Stimulated activated CD4-positive, alpha-beta T cell treated with anti-CD3 and anti-CD28 coated beads, Interleukin-4, amount 100 ng/mL, for 1 hour (primary cell): ENCODE measurements around the gene ARL9.
"Not testable (repeated sequence)": the region's sequence is repeated elsewhere in the genome, so short reads cannot be mapped to it uniquely, and the experiment has no call there.

ENCODE experiments used
- DNase-seq: peaks from one replicate; pipeline ENCODE4 v3.0.0-alpha.2; 2020

ARL9 gene

DNA sequence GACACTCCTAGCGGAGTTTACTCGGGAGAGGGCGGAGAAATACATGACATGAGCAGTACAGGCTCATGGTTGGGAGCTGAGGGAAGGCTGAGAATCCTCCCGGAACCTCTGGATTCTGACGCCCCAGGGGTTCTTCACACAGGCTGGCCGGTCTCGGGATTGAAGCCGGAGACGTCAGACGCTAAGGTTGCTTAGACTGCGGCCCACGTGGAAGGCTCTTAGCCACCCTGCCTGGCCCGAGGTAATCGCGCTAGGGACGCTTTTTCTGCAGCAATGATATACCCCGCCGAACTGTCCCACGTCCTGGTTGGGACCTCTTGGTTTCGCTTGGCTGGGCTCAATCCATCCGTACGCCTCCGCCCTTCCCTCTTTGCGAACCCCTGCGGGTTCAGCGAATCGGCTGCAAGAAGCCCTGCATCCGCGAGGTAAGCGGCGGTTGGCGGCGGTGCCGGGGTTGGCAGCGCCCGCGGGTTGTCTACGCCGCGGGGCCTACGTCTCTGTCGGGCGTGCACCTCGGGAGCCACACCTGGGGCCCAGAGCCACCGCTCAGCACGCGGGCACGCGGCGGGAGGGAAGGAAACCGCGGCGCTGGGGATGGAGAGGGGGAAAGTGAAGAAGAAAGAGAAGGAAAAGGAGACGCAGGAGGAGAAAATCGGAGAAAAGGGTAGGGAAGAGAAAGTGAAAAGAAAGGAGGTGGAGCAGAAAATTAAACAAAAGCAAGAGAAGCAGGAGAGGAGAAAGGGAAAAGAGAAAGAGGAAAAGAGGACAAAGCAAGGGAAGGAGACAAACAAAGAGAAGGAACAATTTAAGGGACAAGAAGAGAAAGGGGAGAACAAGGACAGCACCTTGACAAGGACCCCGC, at the start of gene ARL9:
Gene ARL9 (plus strand): TSS at position 523 of the 862 bp plus-strand sequence. CDS start 72 bp downstream, at position 595.
- DNase-seq: peak; percentile 63

GRCh38 chr4:56460085-56460484, 45.5 kb upstream of the ARL9 start:
- no peak for DNase-seq

DNA sequence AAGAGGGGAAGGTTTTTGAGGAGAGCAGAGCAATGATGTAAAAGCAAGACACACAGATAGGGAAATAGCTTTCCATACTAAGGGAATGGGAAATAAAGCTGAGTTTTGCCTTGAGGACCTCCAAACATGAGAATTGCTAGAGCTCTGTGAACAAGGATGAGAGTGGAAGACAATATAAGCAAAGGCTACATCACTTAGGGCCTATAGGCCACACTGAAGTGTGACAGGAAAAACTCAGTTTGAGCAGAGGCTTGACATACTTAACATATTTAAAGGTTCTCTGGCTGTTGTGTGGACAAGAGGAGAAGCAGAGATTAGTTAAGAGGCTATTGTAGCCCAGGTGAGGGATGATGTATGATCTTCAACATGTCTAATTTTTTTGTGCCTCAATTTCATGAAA, 43.4 kb upstream of the ARL9 start:
- no peak for DNase-seq

GRCh38 chr4:56463711-56464110, 41.9 kb upstream of the ARL9 start:
- no peak for DNase-seq

GRCh38 chr4:56464581-56464980, 41.0 kb upstream of the ARL9 start:
- no peak for DNase-seq

DNA sequence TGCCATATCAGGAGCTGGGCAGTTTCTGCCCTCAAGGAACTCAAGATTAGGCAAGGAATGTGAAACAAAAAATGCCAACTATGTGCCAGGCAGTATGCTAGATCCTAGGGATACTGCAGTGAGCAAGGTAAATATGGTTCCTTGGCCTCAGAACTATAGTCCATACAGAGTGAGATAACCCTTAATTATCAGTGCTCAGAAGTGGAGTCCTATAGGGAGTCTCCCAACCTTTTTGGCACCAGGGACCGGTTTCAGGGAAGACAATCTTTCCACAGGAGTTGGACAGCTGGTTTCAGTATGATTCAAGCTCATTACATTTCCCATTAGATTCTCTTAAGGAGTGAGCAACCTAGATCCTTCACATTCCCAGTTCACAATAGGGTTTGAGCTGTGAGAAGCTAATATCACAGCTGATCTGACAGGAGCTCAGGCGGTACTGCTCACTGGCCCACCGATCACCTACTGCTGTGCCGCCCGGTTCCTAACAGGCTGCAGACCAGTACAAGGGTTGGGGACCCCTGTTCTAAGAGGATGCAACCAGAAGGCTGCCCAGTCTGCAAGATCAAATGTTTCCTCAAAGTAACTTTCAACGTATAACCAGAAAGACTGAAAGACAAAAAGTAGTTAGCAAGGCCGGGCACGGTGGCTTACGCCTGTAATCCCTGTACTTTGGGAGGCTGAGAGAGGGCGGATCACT, 39.8 kb upstream of the ARL9 start:
- no peak for DNase-seq

DNA sequence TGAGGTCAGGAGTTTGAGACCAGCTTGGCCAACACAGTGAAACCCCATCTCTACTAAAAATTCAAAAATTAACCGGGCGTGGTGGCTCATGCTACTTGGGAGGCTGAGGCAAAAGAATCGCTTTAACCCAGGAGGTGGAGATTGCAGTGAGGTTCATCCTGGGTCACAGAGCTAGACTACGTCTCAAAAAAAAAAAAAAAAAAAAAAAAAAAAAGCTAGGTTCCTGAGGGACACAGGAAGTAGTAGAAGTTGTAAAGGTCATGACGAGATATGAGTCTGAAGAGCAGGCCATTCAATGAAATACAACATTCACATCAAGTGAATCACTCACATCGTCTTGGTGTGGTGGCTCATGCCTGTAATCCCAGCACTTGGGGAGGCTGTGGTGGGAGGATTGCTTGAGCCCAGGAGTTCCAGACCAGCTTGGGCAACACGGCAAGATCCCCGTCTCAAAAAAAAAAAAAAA, 39.3 kb upstream of the ARL9 start:
- not testable (repeated sequence) for DNase-seq

DNA sequence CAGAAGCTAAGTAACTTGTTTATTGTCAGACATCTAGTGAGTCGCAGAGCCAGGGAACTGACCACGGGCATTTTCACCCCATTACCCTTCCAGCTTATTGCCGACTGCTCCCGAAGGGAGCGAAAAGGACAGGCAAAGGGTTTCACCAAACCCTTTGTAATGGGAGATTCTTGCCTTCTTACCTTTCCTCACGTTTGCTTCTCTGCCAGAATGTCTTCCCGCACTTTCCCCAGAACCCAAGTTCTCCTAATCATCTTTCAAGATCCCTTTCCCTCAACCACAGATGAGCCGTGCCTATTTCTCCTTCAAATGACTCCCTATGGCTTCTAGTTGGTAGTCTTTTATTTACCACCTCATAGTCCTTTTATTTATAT, 38.7 kb upstream of the ARL9 start:
- no peak for DNase-seq

DNA sequence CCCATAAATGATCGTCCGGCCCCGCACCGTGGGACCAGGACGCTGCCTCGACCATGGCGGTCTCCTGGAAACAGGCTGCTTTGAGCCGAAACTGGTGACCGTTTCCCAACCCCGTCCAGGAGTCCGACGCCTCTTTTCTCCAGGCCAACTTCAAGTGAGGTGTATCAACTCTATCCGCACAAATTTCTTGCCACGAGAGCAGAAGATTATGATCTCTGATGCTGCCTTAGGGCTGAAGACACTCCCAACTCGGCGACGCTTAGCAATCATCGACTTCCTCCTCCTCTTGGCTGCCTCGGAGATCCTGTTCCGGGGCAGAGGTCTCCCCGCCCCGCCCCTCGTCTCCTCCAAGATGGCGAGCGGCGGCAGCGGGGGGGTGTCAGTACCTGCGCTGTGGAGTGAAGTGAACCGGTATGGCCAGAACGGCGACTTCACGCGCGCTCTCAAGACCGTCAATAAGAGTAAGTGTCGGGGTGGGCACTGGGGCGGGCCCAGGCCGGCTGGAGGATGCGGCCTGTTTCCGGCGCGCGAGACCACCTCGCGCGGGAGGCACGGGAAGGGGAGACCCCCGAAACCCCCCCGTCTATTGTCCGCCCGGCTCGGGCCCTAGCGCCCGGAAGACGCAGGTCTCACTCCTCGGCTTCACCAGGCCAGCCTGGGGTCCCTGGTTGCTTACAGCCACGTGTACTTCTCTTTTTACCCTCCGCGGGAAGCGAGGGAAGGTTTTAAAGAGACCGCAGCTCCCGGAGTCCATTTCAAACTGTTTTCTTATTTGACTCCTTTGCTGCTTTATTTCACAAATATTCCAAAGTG, 38.1 kb upstream of the ARL9 start, which contains the start of gene SRP72:
Gene SRP72 (plus strand): TSS at position 334 of the 813 bp plus-strand sequence. CDS start 19 bp downstream, at position 353.
- DNase-seq: peak; percentile 90

DNA sequence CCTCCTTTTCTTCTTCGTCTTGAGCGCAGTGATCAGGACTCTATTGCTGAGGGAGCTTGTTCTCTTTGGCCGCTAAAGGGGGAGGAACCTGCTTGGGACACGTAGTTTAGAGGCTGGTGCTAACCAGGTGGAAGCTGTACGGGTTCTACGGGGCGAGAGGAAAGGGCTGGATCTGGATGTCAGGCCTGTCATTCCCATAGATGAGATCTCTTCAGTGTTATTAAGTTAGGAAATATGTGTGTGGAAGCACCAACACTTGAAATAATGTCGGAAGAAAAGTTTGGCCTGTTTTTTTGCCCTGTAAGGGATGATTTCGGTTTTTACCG, 37.5 kb upstream of the ARL9 start:
- peak; percentile 13 for DNase-seq

- no peak for DNase-seq
Observed at GRCh38 chr4:56469489-56470210, 35.9 kb upstream of the ARL9 start.

DNA sequence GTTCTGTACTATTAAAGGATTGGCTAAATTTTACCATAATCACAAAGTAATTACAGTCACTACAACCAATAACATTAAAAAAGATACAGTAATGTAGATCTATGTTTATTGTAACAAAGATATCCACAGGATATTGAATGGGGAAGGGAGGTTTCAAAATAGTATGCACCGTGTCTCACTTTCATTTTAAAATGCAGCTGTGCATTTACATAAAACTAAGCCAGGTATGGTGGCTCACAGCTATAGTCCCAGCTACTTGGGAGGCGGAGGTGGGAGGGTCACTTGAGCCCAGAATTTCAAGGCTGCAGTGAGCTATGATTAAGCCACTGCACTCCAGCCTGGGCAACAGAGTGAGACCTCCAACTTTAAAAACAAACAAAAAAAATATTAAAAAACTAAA, 29.7 kb upstream of the ARL9 start:
- DNase-seq: no peak

DNA sequence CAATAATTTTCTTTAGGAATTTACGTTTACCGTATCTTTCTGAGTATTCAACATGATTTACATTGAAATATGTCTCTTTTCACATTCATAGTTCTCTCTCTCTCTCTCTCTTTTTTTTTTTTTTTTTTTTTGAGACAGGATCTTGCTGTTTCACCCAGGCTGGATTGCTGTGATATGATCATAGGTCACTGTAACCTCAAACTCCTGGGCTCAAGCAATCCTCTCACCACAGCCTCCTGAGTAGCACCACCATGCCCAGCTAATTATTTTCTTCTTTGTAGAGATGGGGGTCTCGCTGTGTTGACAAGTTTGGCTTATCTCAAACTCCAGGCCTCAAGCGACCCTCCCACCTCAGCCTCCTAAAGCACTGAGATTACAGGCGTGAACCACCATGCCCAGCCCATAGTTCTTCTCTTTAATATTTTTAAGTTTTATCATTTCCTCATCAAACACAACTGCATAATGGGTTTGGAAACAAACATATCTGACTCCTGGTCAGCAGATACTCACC, 28.3 kb upstream of the ARL9 start:
- no peak for DNase-seq

DNA sequence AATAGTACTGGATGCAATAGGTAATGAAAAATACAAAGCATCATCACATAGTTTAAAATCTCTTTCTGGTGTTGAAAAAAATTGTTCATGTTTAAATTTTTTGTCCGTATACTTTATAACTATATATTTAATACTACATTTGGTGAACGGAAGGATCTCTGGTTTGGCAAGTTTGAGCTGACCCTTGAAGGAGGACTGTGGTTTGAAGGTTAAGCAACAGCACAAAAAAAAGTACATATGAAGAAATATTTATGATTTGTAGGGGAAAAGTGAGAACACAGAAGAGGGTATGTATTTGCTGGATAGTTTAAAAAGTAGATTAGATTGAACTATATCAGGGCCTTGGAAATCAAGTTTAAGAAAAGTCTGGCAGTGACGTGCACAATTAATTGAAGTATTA, 24.9 kb upstream of the ARL9 start:
- no peak for DNase-seq

DNA sequence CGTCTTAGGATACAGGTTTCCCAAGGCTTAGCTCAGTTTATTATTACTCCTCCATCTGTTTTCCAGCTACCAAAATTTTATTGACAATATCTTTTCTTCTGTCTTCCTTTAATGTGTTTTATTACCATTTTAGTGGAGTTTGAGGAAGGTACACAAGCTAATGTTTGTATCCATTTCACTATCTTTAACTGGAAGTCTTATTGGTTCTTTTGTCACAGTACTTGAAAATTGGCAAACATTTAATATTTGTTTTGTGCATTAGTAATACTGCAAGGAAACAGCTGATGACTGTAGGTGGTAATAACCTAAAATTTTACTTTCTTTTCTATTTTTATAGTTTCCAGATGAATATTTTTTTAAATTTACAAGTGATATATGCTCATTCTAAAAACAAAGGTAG, 9.3 kb upstream of the ARL9 start:
- DNase-seq: no peak

- DNase-seq: no peak
Observed at GRCh38 chr4:56511098-56511497, 5.5 kb downstream of the ARL9 start.

- no peak for DNase-seq
Observed at GRCh38 chr4:56512166-56512565, 6.6 kb downstream of the ARL9 start.

DNA sequence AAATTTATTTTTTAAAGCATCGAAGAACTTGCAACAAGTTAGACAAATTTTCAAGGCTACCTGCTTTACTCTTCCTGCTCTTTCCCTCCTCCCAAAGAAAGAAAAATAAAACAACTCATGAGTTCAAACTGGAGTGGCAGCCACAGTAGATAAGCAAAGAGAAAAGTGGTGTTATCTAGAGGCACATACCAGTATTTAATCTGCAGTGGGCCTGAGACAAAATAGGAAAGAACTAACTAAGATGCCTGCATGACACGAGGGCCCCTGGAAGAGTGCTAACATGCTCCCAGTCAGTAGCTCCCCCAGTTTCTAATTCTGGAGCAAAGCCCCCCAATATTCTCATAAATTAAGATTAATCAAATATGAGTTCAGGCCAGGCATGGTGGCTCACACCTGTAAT, 7.9 kb downstream of the ARL9 start:
- DNase-seq: no peak

DNA sequence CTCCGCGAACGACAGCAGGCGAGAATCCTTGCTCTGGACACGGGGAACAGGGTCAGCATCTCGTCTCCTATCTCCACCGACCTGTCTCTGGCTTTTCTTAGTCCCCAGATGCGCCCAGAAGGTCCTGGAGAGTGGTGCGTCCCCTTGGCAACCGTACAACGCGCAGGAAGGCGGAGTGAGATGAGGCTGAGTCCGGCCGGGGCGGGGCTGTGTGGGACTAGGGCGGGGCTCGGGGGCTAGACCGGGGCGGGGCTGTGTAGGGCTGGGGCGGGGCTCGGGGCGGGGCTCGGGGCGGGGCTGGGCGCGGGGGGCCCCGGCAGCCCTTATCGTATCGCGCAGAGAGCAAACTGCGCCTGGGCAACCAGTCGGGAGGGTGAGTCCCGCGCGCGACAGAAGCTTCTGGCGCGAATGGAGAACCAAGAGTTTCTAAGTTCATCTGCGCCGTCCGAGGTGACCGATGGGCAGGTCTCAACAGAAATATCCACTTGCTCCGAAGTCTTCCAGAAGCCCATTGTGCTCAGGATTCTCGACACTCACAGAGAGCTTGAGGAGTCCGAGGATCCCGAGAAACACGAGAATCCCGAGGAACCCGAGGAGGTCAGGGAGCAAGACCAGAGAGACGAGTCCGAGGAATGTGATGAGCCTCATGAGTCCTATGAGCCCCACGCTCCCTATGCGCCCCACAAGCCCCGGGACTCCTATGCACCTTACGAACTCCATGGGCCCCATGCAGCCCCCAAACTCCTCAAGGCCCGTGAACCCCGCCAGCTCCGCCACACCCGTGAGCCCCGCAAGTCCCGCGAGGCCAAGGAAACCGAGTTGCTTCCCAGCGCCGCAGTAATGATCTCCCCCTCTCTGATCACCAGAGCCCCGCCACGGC, 24.9 kb downstream of the ARL9 start:
- peak; percentile 82 for DNase-seq

DNA sequence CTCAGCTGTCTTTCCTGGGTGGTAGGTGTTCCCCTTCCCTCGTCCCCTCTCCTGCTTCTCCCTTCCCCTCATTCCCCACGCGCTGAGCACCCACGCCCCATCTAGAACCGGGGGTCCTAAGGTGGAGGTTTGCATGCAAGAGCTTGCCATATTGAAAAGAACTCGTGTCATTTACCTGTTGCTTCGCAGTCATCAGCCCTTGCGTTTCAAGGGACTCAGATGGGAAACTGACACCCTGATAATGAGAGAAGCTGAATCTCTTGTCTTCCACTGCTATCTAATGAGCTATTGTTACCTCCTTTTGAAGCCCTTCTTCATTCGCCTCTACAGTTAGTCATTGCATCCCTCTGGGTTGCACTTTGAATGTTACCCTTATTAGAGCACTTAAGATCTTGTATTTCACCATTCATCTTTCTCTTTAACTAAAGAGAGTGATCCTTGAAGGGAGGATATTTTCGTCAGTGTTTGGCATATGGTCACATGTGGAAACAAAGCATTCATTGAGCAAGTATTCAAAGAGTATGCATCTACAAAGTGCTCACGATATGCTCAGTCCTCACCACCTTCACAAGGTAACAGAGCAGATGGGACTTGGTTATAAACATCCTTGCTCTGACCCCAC, 25.7 kb downstream of the ARL9 start:
- DNase-seq: no peak

DNA sequence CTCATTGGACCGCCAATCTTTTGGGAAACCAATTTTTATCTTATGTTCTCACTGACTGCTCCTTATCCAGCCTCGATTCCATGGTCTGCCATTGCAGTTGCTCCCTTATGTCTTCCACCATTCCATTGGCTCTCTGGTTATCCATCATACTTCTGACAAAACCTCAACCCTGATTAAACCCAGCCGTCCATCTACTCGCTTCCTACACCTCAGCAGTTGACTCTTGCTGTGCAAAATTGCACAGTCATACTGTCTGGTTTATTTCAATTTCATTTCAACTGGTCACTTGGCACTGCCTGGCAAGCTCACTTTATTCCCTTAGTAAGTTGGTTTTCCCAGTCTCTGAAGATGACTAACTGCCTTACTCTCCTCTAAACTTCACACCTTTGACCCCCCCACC, 26.2 kb downstream of the ARL9 start:
- DNase-seq: no peak
